HPDE6-E6E7 (cell line): Measurements from ENCODE around the gene MED13.
"Not testable (repeated sequence)": the region's sequence is repeated elsewhere in the genome, so short reads cannot be mapped to it uniquely, and the experiment has no call there.

Experiments
- DNase-seq: peaks from one replicate; pipeline ENCODE4 v3.0.0; 2011; ENCODE audit warnings: missing footprints; ENCODE audit errors: extremely low spot score

MED13 gene

GRCh38 chr17:62090021-62090824 is 25.1 kb upstream of the MED13 start:
- no peak for DNase-seq

- no peak for DNase-seq
These were observed 24.3 kb upstream of the MED13 start for GRCh38 chr17:62089334-62089733.

- DNase-seq = no peak
These were observed 21.7 kb upstream of the MED13 start for GRCh38 chr17:62086737-62087136.

GRCh38 chr17:62085511-62086408 is 20.7 kb upstream of the MED13 start:
- no peak for DNase-seq

- no peak for DNase-seq
These were observed 19.5 kb upstream of the MED13 start for GRCh38 chr17:62084585-62084984.

- no peak for DNase-seq
These were observed 18.6 kb upstream of the MED13 start for GRCh38 chr17:62083651-62084050.

GRCh38 chr17:62080647-62081046 is 15.6 kb upstream of the MED13 start:
- no peak for DNase-seq

GRCh38 chr17:62078009-62078408 is 12.9 kb upstream of the MED13 start:
- DNase-seq = no peak

GRCh38 chr17:62076864-62077788 is 12.0 kb upstream of the MED13 start:
- DNase-seq = no peak

GRCh38 chr17:62075308-62075815 is 10.3 kb upstream of the MED13 start:
- DNase-seq = no peak

GRCh38 chr17:62073993-62074392 is 8.9 kb upstream of the MED13 start:
- DNase-seq = no peak

GRCh38 chr17:62072855-62073254 is 7.8 kb upstream of the MED13 start:
- not testable (repeated sequence) for DNase-seq

GRCh38 chr17:62070900-62071299 is 5.8 kb upstream of the MED13 start:
- no peak for DNase-seq

- no peak for DNase-seq
These were observed 2.4 kb upstream of the MED13 start for GRCh38 chr17:62067165-62068145.

GRCh38 chr17:62065611-62066468 is 762 bp upstream of the MED13 start:
- DNase-seq = peak; percentile 99

GRCh38 chr17:62064029-62064790 is 868 bp downstream of the MED13 start:
- peak; percentile 25 for DNase-seq

- DNase-seq = no peak
These were observed 2.1 kb downstream of the MED13 start for GRCh38 chr17:62062944-62063343.

- DNase-seq = no peak
These were observed 2.8 kb downstream of the MED13 start for GRCh38 chr17:62062302-62062701.

GRCh38 chr17:62059414-62059813 is 5.7 kb downstream of the MED13 start:
- no peak for DNase-seq
